ENCODE results near the gene SIK3.

- TF ChIP-seq CTCF (IDR thresholded peaks at IDR 0.05) (no peak), POLR2A (IDR thresholded peaks at IDR 0.05) (no peak)
Measured at GRCh38 chr11:116909245-116909644, 189.0 kb downstream of the SIK3 start.

Data from gastroesophageal sphincter (tissue), 3 donors.